A549 (cell line): ENCODE measurements around the gene ZHX3. TPM values are rescaled to one million over a fixed set of nuclear protein-coding genes. Genes with fewer than 3 reads are reported as not detected.
A peak's percentile ranks its signal among the peaks of the same experiment; 100 is the strongest.

Experiments used
- ATAC-seq, 2 experiments: fragments of 200-7000 bp in 1 of 2; fragments of >200 bp in 1 of 2; cut with Nextera tagmentation in 1 of 2; cut with Tn5 transposase in 1 of 2; 3 replicates each; pipeline versions ENCODE4 v1.8.0 to v1.9.1; 2018 to 2020; ENCODE audit warnings: mild to moderate bottlenecking in 1 of 2, moderate library complexity in 1 of 2
- CTCF ChIA-PET: fragments of 300-600 bp; sonication (Branson Sonifier 250); formaldehyde crosslinking; extraction: SDS; loops from one replicate; lab custom pipeline; 2021; ENCODE audit warnings: antibody characterized with exemption, inconsistent platforms; lab: Yijun Ruan, JAX
- POLR2A ChIA-PET: fragments of 350-600 bp; formaldehyde crosslinking; extraction: SDS; loops from one replicate; lab custom pipeline; 2021; ENCODE audit warnings: antibody characterized with exemption, inconsistent platforms; lab: Yijun Ruan, JAX
- DNase-seq, 2 experiments: peaks; one replicate each; pipeline versions ENCODE4 v3.0.0 to v3.0.0-alpha.2; 2011 to 2016; ENCODE audit warnings: low read depth in 1 of 2, low spot score in 1 of 2
- FAIRE-seq: peaks from 2 replicates; lab custom pipeline; 2011; peaks lifted over from hg19 to GRCh38; lab: Jason Lieb, UNC
- H3K27ac ChIP-seq, 2 experiments: fragments of >200 bp; sonication (Bioruptor Twin); formaldehyde crosslinking; 3 replicates each; pipeline ENCODE4 v1.5.1; 2016 to 2017
- H3K4me1 ChIP-seq: fragments of >200 bp; sonication (Bioruptor Twin); formaldehyde crosslinking; 3 replicates; pipeline ENCODE4 v1.6.1; 2016
- H3K4me2 ChIP-seq: fragments of >200 bp; sonication (Bioruptor Twin); formaldehyde crosslinking; 3 replicates; pipeline ENCODE4 v1.6.1; 2016
- H3K4me3 ChIP-seq: fragments of >200 bp; sonication (Bioruptor Twin); formaldehyde crosslinking; 3 replicates; pipeline ENCODE4 v1.5.1; 2016
- H3K9me3 ChIP-seq: fragments of >200 bp; sonication (Bioruptor Twin); formaldehyde crosslinking; 3 replicates; pipeline ENCODE4 v1.6.1; 2016
- ATOH8 ChIP-seq: fragments of 250-450 bp; sonication (Bioruptor Pico); IDR thresholded peaks from 2 replicates; pipeline ENCODE4 v1.5.0; 2020; ENCODE audit warnings: low read depth, mild to moderate bottlenecking, moderate library complexity
- BCL3 ChIP-seq: fragments of >200 bp; sonication (Bioruptor Twin); formaldehyde crosslinking; IDR thresholded peaks from 3 replicates; pipeline ENCODE4 v1.6.1; 2016
- CBX8 ChIP-seq: fragments of 200-600 bp; sonication (generic); IDR thresholded peaks from 2 replicates; pipeline ENCODE4 v1.6.1; 2016
- ESRRA ChIP-seq: fragments of 150-350 bp; IDR thresholded peaks from 2 replicates; pipeline ENCODE4 v1.6.1; 2014; ENCODE audit warnings: mild to moderate bottlenecking, low read length, borderline replicate concordance
- FOSB ChIP-seq: fragments of 250-450 bp; sonication (Bioruptor Pico); IDR thresholded peaks from 2 replicates; pipeline ENCODE4 v1.5.0; 2020; ENCODE audit warnings: mild to moderate bottlenecking, moderate library complexity
- FOSL2 ChIP-seq, 2 experiments: fragments of 450-650 bp in 1 of 2; fragments of >200 bp in 1 of 2; sonication (Bioruptor Twin) in 1 of 2; formaldehyde crosslinking; IDR thresholded peaks; 2 replicates each; pipeline versions ENCODE4 v1.5.0 to v1.6.1; 2016 to 2020; ENCODE audit warnings: mild to moderate bottlenecking in 1 of 2, moderate library complexity in 1 of 2
- FOXS1 ChIP-seq: fragments of 250-450 bp; sonication (Bioruptor Pico); IDR thresholded peaks from 2 replicates; pipeline ENCODE4 v1.5.0; 2020; ENCODE audit warnings: mild to moderate bottlenecking, moderate library complexity
- HDAC2 ChIP-seq: fragments of 200-600 bp; sonication (generic); IDR thresholded peaks from 2 replicates; pipeline ENCODE4 v1.6.1; 2016
- HEYL ChIP-seq: fragments of 250-450 bp; sonication (Bioruptor Pico); IDR thresholded peaks from 2 replicates; pipeline ENCODE4 v1.8.0; 2021; ENCODE audit warnings: mild to moderate bottlenecking, moderate library complexity
- HOXA7 ChIP-seq: fragments of 250-450 bp; sonication (Bioruptor Pico); IDR thresholded peaks from 2 replicates; pipeline ENCODE4 v1.5.0; 2020; ENCODE audit warnings: mild to moderate bottlenecking, moderate library complexity
- HOXB5 ChIP-seq: fragments of 250-450 bp; sonication (Bioruptor Pico); IDR thresholded peaks from 2 replicates; pipeline ENCODE4 v1.5.0; 2020; ENCODE audit warnings: mild to moderate bottlenecking, moderate library complexity
- MAFK ChIP-seq: fragments of 450-650 bp; IDR thresholded peaks from 2 replicates; pipeline ENCODE4 v1.6.1; 2014; ENCODE audit not compliant: partially characterized antibody
- NPAS2 ChIP-seq: fragments of 250-450 bp; sonication (Bioruptor Pico); IDR thresholded peaks from 2 replicates; pipeline ENCODE4 v1.8.0; 2022; ENCODE audit warnings: mild to moderate bottlenecking, moderate library complexity, borderline replicate concordance
- POLR2A ChIP-seq: IDR thresholded peaks from 2 replicates; pipeline ENCODE4 v1.6.1; 2012; ENCODE audit warnings: mild to moderate bottlenecking, low read length
- SMC3 ChIP-seq: fragments of >200 bp; sonication (Bioruptor Twin); formaldehyde crosslinking; IDR thresholded peaks from 3 replicates; pipeline ENCODE4 v1.6.1; 2018; ENCODE audit warnings: inconsistent platforms
- USF2 ChIP-seq: fragments of 450-650 bp; IDR thresholded peaks from 2 replicates; pipeline ENCODE4 v1.6.1; 2014; ENCODE audit warnings: antibody characterized with exemption
- ZFP36 ChIP-seq: fragments of 450-650 bp; IDR thresholded peaks from 2 replicates; pipeline ENCODE4 v1.6.1; 2014; ENCODE audit warnings: borderline replicate concordance; ENCODE audit not compliant: partially characterized antibody
- ZSCAN20 ChIP-seq: fragments of 250-450 bp; sonication (Bioruptor Pico); IDR thresholded peaks from 2 replicates; pipeline ENCODE4 v1.8.0; 2022; ENCODE audit warnings: mild to moderate bottlenecking, moderate library complexity
- WGBS: methylation state at CpG from one replicate; pipeline ENCODE4 v1.1.6; 2017; ENCODE audit errors: missing lambda C conversion rate; 5-methylcytosine and 5-hydroxymethylcytosine counted together
- polyA plus RNA-seq, 4 experiments: library from polyadenylated mRNA; depleted of rRNA in 3 of 4; stranded (reverse); fragments of >200 nt; fragmentation: RNase III in 1 of 4; extraction: RNeasy Plus Mini Kit Qiagen cat#74134 plus additional on column Dnase treatment in 1 of 4; gene quantifications; 2 replicates in 3 of 4; 3 replicates in 1 of 4; pipeline ENCODE4 v1.2.3, GENCODE V29; 2011 to 2017

Gene ZHX3
- polyA plus RNA-seq, 2 of the 4 experiments (the other 2 are of a cell fraction), result 3.6 to 4.1 TPM

GRCh38 chr20:41234041-41234440 is 83.5 kb downstream of the ZHX3 start:
- TF ChIP-seq HDAC2, result no peak
- peak; percentile 76 for TF ChIP-seq MAFK
- CTCF ChIA-PET, result interaction anchor here (1.0 to 5.7 kb wide), 6 partner anchors 7 to 106 kb away, joined by 3 to 48 read pairs (median 22); partner anchors contain the start of gene LPIN3
- H3K27ac ChIP-seq, result no peak overlapping the region
- POLR2A ChIA-PET, result no interaction called here
- WGBS, result 86% methylated on average over 3 of the region's 3 CpGs
- ATAC-seq, result no peak
- FAIRE-seq, result no peak
- no peak for DNase-seq
- no peak overlapping the region for H3K4me2 ChIP-seq
- H3K4me3 ChIP-seq, result no peak overlapping the region
- peaks cover 12% of the 10 kb centered on the region for H3K4me1 ChIP-seq
- H3K9me3 ChIP-seq, result no peaks in the 10 kb centered on the region

GRCh38 chr20:41232973-41233926 is 84.3 kb downstream of the ZHX3 start:
- peak overlapping the region; percentile 72 for H3K4me2 ChIP-seq

GRCh38 chr20:41231136-41231535 is 86.4 kb downstream of the ZHX3 start:
- ChIA-PET POLR2A (no interaction called here), CTCF (interaction anchor here (0.7 to 5.7 kb wide), 13 partner anchors 7 to 262 kb away, joined by 3 to 48 read pairs (median 4); partner anchors contain the start of gene LPIN3)
- no peak for FAIRE-seq
- Histone ChIP-seq H3K4me2 (no peak overlapping the region), H3K4me3 (no peak overlapping the region), H3K9me3 (no peaks in the 10 kb centered on the region), H3K27ac (no peak overlapping the region), H3K4me1 (peaks cover 12% of the 10 kb centered on the region)
- WGBS, result 97% methylated on average over 1 of the region's 1 CpG
- DNase-seq, result no peak
- ATAC-seq, result no peak
- TF ChIP-seq BCL3 (no peak), HOXB5 (CRISPR knock-in tag) (no peak)

More at GRCh38 chr20:41232973-41233926, 84.3 kb downstream of the ZHX3 start:
- Histone ChIP-seq H3K4me3 (peak overlapping the region; percentile 42), H3K9me3 (no peaks in the 10 kb centered on the region), H3K4me1 (peaks cover 12% of the 10 kb centered on the region), H3K27ac (peak overlapping the region; percentile 56 to 64; a peak in 3 of 6 replicates)
- FAIRE-seq (no peak), ATAC-seq (peak; percentile 71 to 86; a peak in 5 of 6 replicates), DNase-seq (peak; percentile 10 to 31)
- WGBS, result 84% methylated on average over 6 of the region's 6 CpGs
- POLR2A ChIA-PET, result interaction anchor here (0.5 to 1.1 kb wide), 2 partner anchors 9 to 82 kb away, joined by 3 read pairs; no protein-coding TSS in a partner anchor
- TF ChIP-seq HOXB5 (CRISPR knock-in tag), result no peak
- no peak for TF ChIP-seq NPAS2
- peak; percentile 40; the same call in 1 of the 2 replicates for TF ChIP-seq USF2
- TF ChIP-seq FOSL2 (IDR thresholded peaks at IDR 0.05), result no peak
- TF ChIP-seq FOSL2 (CRISPR knock-in tag; IDR thresholded peaks at IDR 0.05), result peak; percentile 38; the same call in 1 of the 2 replicates
- no peak for TF ChIP-seq SMC3
- no peak for TF ChIP-seq POLR2A
- TF ChIP-seq HOXA7 (CRISPR knock-in tag), result no peak
- TF ChIP-seq FOXS1 (CRISPR knock-in tag), result no peak
- no peak for TF ChIP-seq MAFK
- TF ChIP-seq ATOH8 (CRISPR knock-in tag), result no peak
- TF ChIP-seq ESRRA, result no peak
- no peak for TF ChIP-seq HEYL (CRISPR knock-in tag)
- TF ChIP-seq FOSB (CRISPR knock-in tag), result no peak
- no peak for TF ChIP-seq ZSCAN20 (CRISPR knock-in tag)
- no peak for TF ChIP-seq ZFP36
- no peak for TF ChIP-seq CBX8
- CTCF ChIA-PET, result interaction anchor here (0.6 to 5.7 kb wide), 29 partner anchors 8 to 270 kb away, joined by 3 to 48 read pairs (median 4); partner anchors contain the start of genes LPIN3 and PLCG1
